Cardiac septum (tissue), 1 donor: ENCODE data around the gene SPTBN5. TPM values are rescaled to one million over a fixed set of nuclear protein-coding genes. Genes with fewer than 3 reads are reported as not detected.
A peak's percentile ranks its signal among the peaks of the same experiment; 100 is the strongest.

Experiments used
- DNase-seq: peaks from one replicate; pipeline ENCODE4 v3.0.0-alpha.2; 2020; ENCODE audit warnings: low spot score
- intact Hi-C: fragments of 100-400 bp; cut with DNase I; formaldehyde crosslinking; loops from one replicate; pipeline ENCODE4 v1.14.0; 2022
- total RNA-seq: library from RNA; stranded (reverse); fragmentation: NEBNext Ultra II Directional; extraction: Animal tissue kit (Norgen Biotek cat#: 25700); gene quantifications from one replicate; pipeline ENCODE4 v1.2.1, GENCODE V29; 2021
- donor health status: DM: no; HTN: no; CAD: no.

The SPTBN5 gene
- total RNA-seq, 1 donor from 2014 or later, result 2.4 TPM

GRCh38 chr15:41907141-41907540 lies 13.3 kb upstream of the SPTBN5 start:
- DNase-seq, result no peak
- intact Hi-C loops, result no loop called here

GRCh38 chr15:41906608-41907007 lies 12.8 kb upstream of the SPTBN5 start:
- intact Hi-C loops, result no loop called here
- DNase-seq, result peak; percentile 59

DNA sequence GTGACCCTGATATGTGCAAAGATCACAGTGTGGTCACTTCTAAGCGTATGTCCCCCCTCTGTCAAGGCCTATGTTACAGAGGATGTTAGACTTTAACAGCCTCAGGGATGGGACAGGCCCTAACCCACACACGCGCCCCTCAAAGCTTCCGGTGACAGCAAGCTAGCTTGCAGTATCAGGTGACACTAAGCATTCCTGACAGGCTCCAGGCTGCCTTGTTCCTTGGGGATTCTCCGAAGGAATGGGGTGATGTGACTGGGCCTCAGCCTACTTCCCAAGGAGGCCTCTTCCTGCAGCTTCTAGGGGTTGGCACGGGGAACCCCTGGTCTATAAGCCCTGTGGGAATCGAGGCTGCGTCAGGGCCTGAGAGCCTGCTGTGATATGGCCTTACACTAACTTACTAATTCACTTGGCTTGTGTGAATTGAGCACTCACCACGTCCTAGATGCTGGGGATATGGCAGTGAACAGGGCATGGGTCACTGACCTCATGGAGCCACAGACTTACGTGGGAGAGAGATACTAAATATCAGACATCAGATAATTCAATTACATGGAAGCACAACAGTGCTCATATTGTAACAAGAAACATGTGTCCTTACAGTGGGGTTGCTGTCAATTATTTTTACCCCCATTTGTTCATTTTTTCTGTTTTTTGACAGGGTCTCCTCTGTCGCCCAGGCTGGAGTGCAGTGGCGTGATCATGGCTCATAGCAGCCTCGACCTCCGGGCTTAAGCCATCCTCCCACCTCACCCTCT lies 11.4 kb upstream of the SPTBN5 start:
- intact Hi-C loops, result no loop called here
- DNase-seq, result peak; percentile 71

DNA sequence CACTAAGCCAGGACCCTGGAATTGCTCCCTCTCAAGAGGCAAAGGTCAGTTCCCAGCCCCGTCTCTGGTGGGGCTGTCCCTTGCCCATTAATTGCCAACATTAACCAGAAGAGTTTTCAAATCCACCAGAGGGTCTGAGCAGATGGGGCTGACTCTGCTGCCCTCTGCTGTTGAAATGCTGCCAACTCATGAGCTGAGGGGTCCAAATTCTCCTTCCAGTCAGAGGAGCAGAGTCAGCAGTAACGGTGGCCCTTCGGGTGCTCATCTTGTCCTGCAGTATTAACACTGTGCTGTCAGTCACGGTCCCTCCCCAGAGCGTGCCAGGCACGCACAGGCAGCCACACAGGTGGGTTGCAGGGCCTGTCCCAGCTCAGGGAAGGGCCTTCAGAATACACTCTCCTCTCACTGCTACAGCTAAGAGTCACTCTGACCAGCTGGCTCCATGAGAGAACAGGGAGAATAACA lies 10.7 kb upstream of the SPTBN5 start:
- DNase-seq, result no peak
- intact Hi-C loops, result no loop called here

GRCh38 chr15:41903782-41904181 lies 9.9 kb upstream of the SPTBN5 start:
- DNase-seq, result no peak

DNA sequence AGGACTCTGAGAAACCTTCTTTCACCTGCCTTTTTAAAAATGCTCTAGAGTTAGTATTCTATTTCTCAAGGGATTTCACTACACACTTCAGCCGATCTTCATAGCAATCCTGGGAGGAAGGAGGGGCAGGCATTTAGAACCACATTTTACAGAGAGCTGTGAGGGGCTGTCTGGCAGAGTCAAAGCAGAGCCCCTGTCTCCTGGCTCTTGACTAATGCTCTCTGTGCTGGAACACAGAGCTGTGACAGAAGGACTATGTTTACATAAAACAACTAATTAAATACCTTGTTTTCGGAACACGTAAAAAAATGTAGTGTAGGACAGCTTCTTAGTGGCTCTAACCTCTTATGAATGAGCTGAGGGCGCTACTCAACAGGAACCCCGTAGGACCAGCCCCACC lies 7.6 kb upstream of the SPTBN5 start:
- intact Hi-C loops, result no loop called here
- no peak for DNase-seq

More at GRCh38 chr15:41903782-41904181, 9.9 kb upstream of the SPTBN5 start:
- intact Hi-C loops, result no loop called here

GRCh38 chr15:41900526-41901380 lies 6.9 kb upstream of the SPTBN5 start:
- intact Hi-C loops, result no loop called here
- DNase-seq, result no peak

GRCh38 chr15:41899854-41900442 lies 6.1 kb upstream of the SPTBN5 start:
- DNase-seq, result no peak
- intact Hi-C loops, result loop anchor here (10.0 kb wide), 1 partner anchor 155 kb away; no protein-coding TSS in a partner anchor

DNA sequence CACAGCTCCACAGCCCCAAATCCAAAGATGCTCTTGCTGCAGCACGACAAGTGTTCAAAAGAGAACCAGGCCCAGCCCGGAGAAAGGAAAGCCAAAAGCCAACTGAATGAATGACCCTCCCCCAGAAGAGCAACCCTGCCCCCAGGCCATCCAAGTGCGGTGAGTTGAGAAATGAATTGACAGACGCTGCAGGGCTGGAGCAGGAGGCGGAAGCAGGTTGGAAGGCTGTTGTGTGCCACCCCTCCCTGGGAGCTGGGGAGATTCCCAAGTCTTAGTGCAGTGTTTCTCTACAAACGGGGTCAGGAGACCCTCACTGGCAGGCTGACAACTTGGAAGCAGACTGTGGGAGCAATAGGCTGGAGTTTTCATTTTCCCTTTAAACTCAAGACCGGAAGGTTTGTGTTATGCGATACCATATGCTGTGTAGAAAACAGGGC lies 3.5 kb upstream of the SPTBN5 start:
- intact Hi-C loops, result loop anchor here (10.0 kb wide), 1 partner anchor 157 kb away; no protein-coding TSS in a partner anchor
- no peak for DNase-seq

DNA sequence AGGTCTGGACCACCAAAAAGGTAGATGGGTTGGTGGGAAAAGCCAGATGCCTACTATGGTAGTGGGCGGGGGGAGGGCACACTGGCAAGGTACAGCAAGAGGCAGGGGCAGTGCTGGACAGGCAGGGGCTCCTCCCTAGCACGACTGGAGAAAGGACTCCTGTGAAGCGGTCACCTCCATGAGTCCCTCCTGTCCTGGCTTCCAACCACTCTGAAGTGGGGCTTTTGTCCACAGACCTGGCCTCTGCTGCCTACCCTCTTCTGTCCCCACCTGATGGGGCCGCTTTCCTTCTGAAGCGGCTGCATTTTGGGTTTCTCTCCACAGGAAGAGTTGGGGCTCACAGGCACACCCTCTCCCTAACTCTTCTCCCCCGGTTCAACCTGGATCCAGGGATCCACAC lies 2.7 kb upstream of the SPTBN5 start:
- DNase-seq, result no peak
- intact Hi-C loops, result loop anchor here (10.0 kb wide), 1 partner anchor 158 kb away; no protein-coding TSS in a partner anchor

- intact Hi-C loops, result loop anchor here (10.0 kb wide), 1 partner anchor 159 kb away; no protein-coding TSS in a partner anchor
- no peak for DNase-seq
Measured at GRCh38 chr15:41895957-41896356, 2.1 kb upstream of the SPTBN5 start.

DNA sequence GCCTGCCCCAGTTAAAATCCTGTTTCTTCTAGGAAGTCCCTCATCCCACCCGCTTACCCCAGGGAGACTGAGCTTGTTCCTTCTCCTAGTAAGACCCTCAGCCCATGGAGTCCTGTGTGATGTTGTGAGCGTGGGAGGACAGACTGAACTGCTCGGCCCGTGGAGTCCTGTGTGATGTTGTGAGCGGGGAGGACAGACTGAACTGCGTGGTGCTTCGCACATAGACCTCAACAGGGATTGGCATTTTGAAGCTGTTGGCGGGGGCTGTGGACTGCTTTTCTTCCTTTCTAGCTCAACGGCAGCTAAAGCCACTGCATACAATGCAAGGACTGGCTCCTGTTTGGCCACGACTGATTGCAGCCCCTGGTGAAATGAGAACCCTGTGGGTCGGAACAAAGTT lies 1.6 kb upstream of the SPTBN5 start:
- intact Hi-C loops, result loop anchor here (10.0 kb wide), 1 partner anchor 159 kb away; no protein-coding TSS in a partner anchor
- DNase-seq, result no peak

- DNase-seq, result peak; percentile 87
- intact Hi-C loops, result loop anchor here (5.0 to 10.0 kb wide), 2 partner anchors 68 to 160 kb away; partner anchors contain the start of gene JMJD7
Measured at GRCh38 chr15:41894791-41895463, 1.1 kb upstream of the SPTBN5 start.

DNA sequence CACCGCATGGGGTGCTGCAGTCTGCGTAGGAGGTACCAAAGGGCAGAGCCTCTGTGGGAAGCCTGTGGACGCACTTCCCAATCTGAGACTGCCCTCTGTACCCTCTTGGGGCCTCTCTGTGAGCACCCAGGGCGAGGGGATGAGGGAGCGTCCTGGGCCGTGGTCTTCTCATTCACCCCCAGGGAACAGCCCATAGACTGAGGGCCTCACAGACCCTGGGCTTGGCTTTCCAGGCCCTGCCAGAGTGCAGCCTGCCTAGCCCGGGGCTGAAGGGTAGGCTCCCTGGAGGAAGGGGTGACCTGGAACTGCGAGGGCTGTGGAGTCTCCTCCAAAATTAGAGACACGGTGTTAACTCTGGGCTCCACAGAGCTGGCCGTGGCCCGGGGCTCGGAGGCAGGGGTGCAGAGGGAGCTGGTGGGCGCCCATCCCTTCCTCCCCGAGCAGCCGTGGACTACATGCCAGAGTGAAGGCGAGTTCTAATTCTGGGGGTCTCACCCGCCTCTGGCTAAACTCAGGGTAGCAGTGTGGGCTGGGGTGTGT lies 468 bp upstream of the SPTBN5 start:
- no peak for DNase-seq
- intact Hi-C loops, result loop anchor here (5.0 to 10.0 kb wide), 2 partner anchors 67 to 160 kb away; partner anchors contain the start of gene JMJD7

DNA sequence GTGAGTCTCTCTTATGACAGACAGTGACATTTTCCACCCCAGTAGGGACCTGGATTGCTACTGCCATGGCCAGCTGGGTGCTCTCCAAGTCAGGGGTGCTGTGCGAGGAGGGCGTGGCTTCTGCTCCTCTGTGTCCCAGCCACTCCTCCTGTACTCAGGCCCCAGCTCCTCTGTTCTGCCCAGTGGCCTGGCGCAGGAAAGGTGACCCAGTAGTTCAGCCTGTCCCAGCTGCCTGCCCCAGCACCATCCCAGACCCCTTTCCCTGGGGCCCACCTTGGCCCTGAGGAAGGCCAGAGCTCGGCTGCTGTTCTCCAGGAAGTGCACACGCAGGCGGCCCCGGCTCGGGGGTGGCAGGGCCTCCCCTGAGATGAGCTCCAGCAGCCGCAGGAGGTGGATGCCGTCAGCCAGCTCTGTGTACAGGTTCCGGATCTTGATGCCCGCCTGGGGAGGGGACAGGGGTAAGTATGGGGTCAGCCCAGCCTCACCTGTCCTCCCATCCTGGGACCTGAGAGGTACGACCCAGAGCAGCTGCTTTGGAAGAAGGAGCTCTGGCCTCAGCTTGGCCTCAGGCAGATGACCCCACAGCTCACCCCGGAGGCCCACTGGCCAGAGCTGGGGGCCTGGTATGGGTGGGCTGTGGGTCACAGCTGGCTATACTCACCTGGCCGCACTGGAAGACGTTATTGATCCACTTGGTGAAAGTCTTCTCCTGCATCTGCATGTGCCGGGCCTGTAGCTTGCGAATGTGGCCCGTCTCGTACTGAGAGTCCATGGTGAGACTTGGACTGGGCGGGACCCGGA lies 1.0 kb downstream of the SPTBN5 start:
- DNase-seq, result peak; percentile 91
- intact Hi-C loops, result loop anchor here (2.0 to 10.0 kb wide), 3 partner anchors 66 to 162 kb away; partner anchors contain the start of genes JMJD7 and MAPKBP1

DNA sequence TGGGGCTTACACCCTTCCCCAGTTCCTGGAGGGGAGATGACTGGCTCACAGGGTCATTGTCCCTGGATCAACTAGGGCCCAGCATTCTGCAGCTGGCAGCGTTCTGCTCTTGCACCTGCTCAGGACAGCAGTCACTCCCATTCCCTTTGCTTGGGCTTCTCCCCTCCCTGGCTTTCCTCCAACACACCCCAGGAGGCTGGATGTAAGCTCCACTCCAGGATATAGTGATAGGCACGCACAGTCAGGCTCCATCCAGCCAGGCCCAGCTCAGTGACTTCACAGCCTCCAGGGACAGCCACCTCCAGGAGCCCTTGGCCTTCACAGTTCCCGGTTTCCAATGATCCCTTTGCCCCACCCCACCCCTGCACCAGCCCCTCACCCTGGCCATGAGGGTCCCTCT lies 1.9 kb downstream of the SPTBN5 start:
- intact Hi-C loops, result loop anchor here (2.0 to 10.0 kb wide), 3 partner anchors 65 to 163 kb away; partner anchors contain the start of genes JMJD7 and MAPKBP1
- DNase-seq, result no peak

DNA sequence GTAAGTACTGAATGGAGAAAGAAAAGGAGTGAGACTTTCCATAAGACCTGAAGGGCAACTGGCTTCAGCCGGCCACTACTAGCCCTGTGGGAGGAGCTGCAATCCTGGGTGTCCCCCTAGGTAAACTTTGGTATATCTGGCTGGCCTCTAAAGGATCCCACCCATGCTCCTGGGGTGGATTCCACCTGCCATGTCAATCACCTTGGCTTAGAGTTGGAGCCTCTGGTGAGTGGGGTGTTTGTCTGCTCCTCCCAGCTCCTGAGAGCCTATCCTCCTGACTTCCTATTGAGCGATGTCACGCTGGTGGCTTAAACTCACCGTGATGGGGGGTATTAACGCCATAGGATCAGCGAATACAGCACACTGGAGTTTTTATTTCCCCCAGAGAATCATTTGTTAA lies 2.6 kb downstream of the SPTBN5 start:
- DNase-seq, result no peak
- intact Hi-C loops, result loop anchor here (5.0 to 10.0 kb wide), 2 partner anchors 64 to 164 kb away; partner anchors contain the start of gene JMJD7
